HEK293 (cell line): ENCODE data around the gene CDADC1.

ENCODE experiments used
- CTCF ChIA-PET: fragments of 350-600 bp; formaldehyde crosslinking; extraction: SDS; loops from one replicate; lab custom pipeline; 2021; ENCODE audit warnings: antibody characterized with exemption; lab: Yijun Ruan, JAX
- POLR2A ChIA-PET: fragments of 300-600 bp; formaldehyde crosslinking; extraction: SDS; loops from one replicate; lab custom pipeline; 2020; ENCODE audit warnings: antibody characterized with exemption, inconsistent platforms; lab: Yijun Ruan, JAX
- H3K27ac ChIP-seq: fragments of 200-500 bp; sonication (Bioruptor generic); 2 replicates; pipeline ENCODE4 v1.5.1; 2014; ENCODE audit warnings: low read depth, low read length, control low read depth, inconsistent platforms; ENCODE audit errors: extremely low read depth
- H3K36me3 ChIP-seq, 2 experiments: fragments of 200-500 bp in 1 of 2; sonication (Bioruptor generic) in 1 of 2; 1 replicate in 1 of 2; 2 replicates in 1 of 2; pipeline ENCODE4 v1.5.1; 2014 to 2017; ENCODE audit warnings: inconsistent platforms in 2 of 2, low read length in 2 of 2; ENCODE audit not compliant: control insufficient read depth in 2 of 2, insufficient read depth in 1 of 2
- H3K4me1 ChIP-seq: fragments of 200-500 bp; sonication (Bioruptor generic); 2 replicates; pipeline ENCODE4 v1.5.1; 2014; ENCODE audit warnings: mild to moderate bottlenecking, low read length, inconsistent platforms; ENCODE audit not compliant: control insufficient read depth, insufficient read depth
- H3K4me3 ChIP-seq: 2 replicates; pipeline ENCODE4 v1.5.1; 2011; ENCODE audit warnings: low read depth, mild to moderate bottlenecking, control low read depth, low read length, moderate library complexity
- H3K9me3 ChIP-seq: fragments of 200-500 bp; sonication (Bioruptor generic); 2 replicates; pipeline ENCODE4 v1.5.1; 2014; ENCODE audit warnings: low read depth, low read length, inconsistent platforms; ENCODE audit not compliant: control insufficient read depth, insufficient read depth
- GFI1B ChIP-seq: fragments of 450-650 bp; formaldehyde crosslinking; IDR thresholded peaks from 2 replicates; pipeline ENCODE4 v1.5.1; 2016; ENCODE audit warnings: missing biosample characterization, missing genetic modification characterization
- HOXD13 ChIP-seq: sonication (generic); formaldehyde crosslinking; IDR thresholded peaks from 2 replicates; pipeline ENCODE4 v1.8.0; 2022; ENCODE audit warnings: missing genetic modification reagents, borderline replicate concordance
- IKZF3 ChIP-seq: fragments of 450-650 bp; IDR thresholded peaks from 2 replicates; pipeline ENCODE4 v1.5.0; 2018; ENCODE audit warnings: missing biosample characterization, mild to moderate bottlenecking, missing genetic modification characterization, moderate library complexity
- PRDM10 ChIP-seq: fragments of 450-650 bp; formaldehyde crosslinking; IDR thresholded peaks from 2 replicates; pipeline ENCODE4 v1.5.1; 2016; ENCODE audit warnings: missing biosample characterization, missing genetic modification characterization
- SP7 ChIP-seq: fragments of 450-650 bp; formaldehyde crosslinking; IDR thresholded peaks from 2 replicates; pipeline ENCODE4 v1.5.1; 2016; ENCODE audit warnings: missing biosample characterization, missing genetic modification characterization
- WT1 ChIP-seq: fragments of 450-650 bp; formaldehyde crosslinking; IDR thresholded peaks from 2 replicates; pipeline ENCODE4 v1.5.1; 2016; ENCODE audit warnings: missing biosample characterization, missing genetic modification characterization
- YY2 ChIP-seq: fragments of 450-650 bp; formaldehyde crosslinking; IDR thresholded peaks from 2 replicates; pipeline ENCODE4 v1.5.1; 2016; ENCODE audit warnings: missing biosample characterization, missing genetic modification characterization
- ZBTB48 ChIP-seq: fragments of 450-650 bp; formaldehyde crosslinking; IDR thresholded peaks from 2 replicates; pipeline ENCODE4 v1.5.1; 2016; ENCODE audit warnings: missing biosample characterization, missing genetic modification characterization
- ZFP3 ChIP-seq: fragments of 450-650 bp; formaldehyde crosslinking; IDR thresholded peaks from 2 replicates; pipeline ENCODE4 v1.5.1; 2016; ENCODE audit warnings: low read depth, missing biosample characterization, missing genetic modification characterization
- ZNF114 ChIP-seq: fragments of 450-650 bp; formaldehyde crosslinking; IDR thresholded peaks from 2 replicates; pipeline ENCODE4 v1.5.0; 2017; ENCODE audit warnings: missing biosample characterization, missing genetic modification characterization
- ZNF202 ChIP-seq: fragments of 450-650 bp; formaldehyde crosslinking; IDR thresholded peaks from 2 replicates; pipeline ENCODE4 v1.5.1; 2016; ENCODE audit warnings: missing biosample characterization, missing genetic modification characterization, borderline replicate concordance
- ZNF26 ChIP-seq: fragments of 450-650 bp; formaldehyde crosslinking; IDR thresholded peaks from 2 replicates; pipeline ENCODE4 v1.5.1; 2016; ENCODE audit warnings: missing biosample characterization, missing genetic modification characterization
- ZNF48 ChIP-seq: fragments of 450-650 bp; formaldehyde crosslinking; IDR thresholded peaks from 2 replicates; pipeline ENCODE4 v1.5.1; 2016; ENCODE audit warnings: missing biosample characterization, missing genetic modification characterization
- ZNF488 ChIP-seq: fragments of 450-650 bp; formaldehyde crosslinking; IDR thresholded peaks from 2 replicates; pipeline ENCODE4 v1.5.1; 2016; ENCODE audit warnings: missing biosample characterization, missing genetic modification characterization
- ZNF510 ChIP-seq: fragments of 450-650 bp; formaldehyde crosslinking; IDR thresholded peaks from 2 replicates; pipeline ENCODE4 v1.5.1; 2018; ENCODE audit warnings: mild to moderate bottlenecking, missing genetic modification characterization, missing biosample characterization; ENCODE audit not compliant: insufficient replicate concordance
- ZNF658 ChIP-seq: fragments of 450-650 bp; formaldehyde crosslinking; IDR thresholded peaks from 2 replicates; pipeline ENCODE4; 2016; ENCODE audit warnings: missing biosample characterization, missing genetic modification characterization
- ZNF776 ChIP-seq: fragments of 450-650 bp; formaldehyde crosslinking; IDR thresholded peaks from 2 replicates; pipeline ENCODE4 v1.5.0; 2017; ENCODE audit warnings: missing biosample characterization, missing genetic modification characterization, borderline replicate concordance
- ZSCAN5A ChIP-seq: fragments of 450-650 bp; formaldehyde crosslinking; IDR thresholded peaks from 2 replicates; pipeline ENCODE4 v1.5.1; 2016; ENCODE audit warnings: missing biosample characterization, missing genetic modification characterization

CDADC1 gene

GRCh38 chr13:49271264-49271663, 23.5 kb downstream of the CDADC1 start:
- Histone ChIP-seq H3K9me3 (no peaks in the 10 kb centered on the region), H3K4me3 (no peak overlapping the region), H3K36me3 (peaks cover 0 to 5% of the 10 kb centered on the region in 2 experiments; a peak in 1 of 3 replicates), H3K4me1 (no peaks in the 10 kb centered on the region), H3K27ac (no peak overlapping the region)
- ChIA-PET CTCF (interaction anchor here (0.7 to 1.0 kb wide), 3 partner anchors 10 to 153 kb away, joined by 3 to 4 read pairs (median 3); no protein-coding TSS in a partner anchor), POLR2A (no interaction called here)
- TF ChIP-seq PRDM10 (tag by site-specific recombination) (no peak), ZNF776 (tag by site-specific recombination) (no peak), ZNF202 (no peak), ZNF488 (no peak)

GRCh38 chr13:49272296-49272695, 24.6 kb downstream of the CDADC1 start:
- Histone ChIP-seq H3K9me3 (no peaks in the 10 kb centered on the region), H3K36me3 (peaks cover 0 to 5% of the 10 kb centered on the region in 2 experiments; a peak in 1 of 3 replicates), H3K4me3 (no peak overlapping the region), H3K27ac (no peak overlapping the region), H3K4me1 (no peaks in the 10 kb centered on the region)
- no peak for TF ChIP-seq ZNF114 (tag by site-specific recombination)
- no peak for TF ChIP-seq WT1 (tag by site-specific recombination)
- TF ChIP-seq GFI1B, result no peak
- TF ChIP-seq IKZF3, result no peak
- no peak for TF ChIP-seq ZBTB48
- TF ChIP-seq ZSCAN5A, result no peak
- TF ChIP-seq SP7, result no peak
- TF ChIP-seq ZNF658 (tag by site-specific recombination), result no peak
- no peak for TF ChIP-seq ZNF48 (tag by site-specific recombination)
- TF ChIP-seq ZFP3, result no peak
- TF ChIP-seq HOXD13, result no peak
- no peak for TF ChIP-seq YY2 (tag by site-specific recombination)
- TF ChIP-seq ZNF510 (tag by site-specific recombination), result no peak
- TF ChIP-seq ZNF26 (tag by site-specific recombination), result no peak
- ChIA-PET CTCF (interaction anchor here (0.7 kb wide), 1 partner anchor 518 kb away, joined by 3 read pairs; no protein-coding TSS in a partner anchor), POLR2A (no interaction called here)
